Vagina (tissue), 2 donors: ENCODE results near the gene BMS1.

Experiments used
- CTCF ChIP-seq, 3 experiments: fragments of 450-650 bp in 2 of 3; fragments of 200-600 bp in 1 of 3; sonication (generic) in 1 of 3; IDR thresholded peaks; one replicate each; pipeline ENCODE4 v1.5.1; 2017 to 2019; ENCODE audit warnings: antibody characterized with exemption in 3 of 3, mild to moderate bottlenecking in 2 of 3, moderate library complexity in 2 of 3
- POLR2A ChIP-seq, 2 donors: fragments of 450-650 bp; IDR thresholded peaks; one replicate each; pipeline ENCODE4 v1.6.1; 2017; ENCODE audit warnings: antibody characterized with exemption in 2 of 2, mild to moderate bottlenecking in 2 of 2, moderate library complexity in 2 of 2
- POLR2AphosphoS5 ChIP-seq, 2 donors: sonication (generic); formaldehyde crosslinking; IDR thresholded peaks; one replicate each; pipeline ENCODE4 v1.9.0; 2017; ENCODE audit warnings: antibody characterized with exemption in 2 of 2, mild to moderate bottlenecking in 2 of 2, low read depth in 1 of 2; ENCODE audit not compliant: insufficient read depth in 1 of 2

- no peak for TF ChIP-seq POLR2A (IDR thresholded peaks at IDR 0.05)
- no peak for TF ChIP-seq CTCF (IDR thresholded peaks at IDR 0.05)
- TF ChIP-seq POLR2AphosphoS5 (IDR thresholded peaks at IDR 0.05; ENCODE audit: insufficient read depth in 1 of 2, low read depth in 1 of 2) = no peak
These were observed 83.1 kb downstream of the BMS1 start for GRCh38 chr10:42865716-42866114.
